ENCODE data around the gene PHC3.

The PHC3 gene, protein sequence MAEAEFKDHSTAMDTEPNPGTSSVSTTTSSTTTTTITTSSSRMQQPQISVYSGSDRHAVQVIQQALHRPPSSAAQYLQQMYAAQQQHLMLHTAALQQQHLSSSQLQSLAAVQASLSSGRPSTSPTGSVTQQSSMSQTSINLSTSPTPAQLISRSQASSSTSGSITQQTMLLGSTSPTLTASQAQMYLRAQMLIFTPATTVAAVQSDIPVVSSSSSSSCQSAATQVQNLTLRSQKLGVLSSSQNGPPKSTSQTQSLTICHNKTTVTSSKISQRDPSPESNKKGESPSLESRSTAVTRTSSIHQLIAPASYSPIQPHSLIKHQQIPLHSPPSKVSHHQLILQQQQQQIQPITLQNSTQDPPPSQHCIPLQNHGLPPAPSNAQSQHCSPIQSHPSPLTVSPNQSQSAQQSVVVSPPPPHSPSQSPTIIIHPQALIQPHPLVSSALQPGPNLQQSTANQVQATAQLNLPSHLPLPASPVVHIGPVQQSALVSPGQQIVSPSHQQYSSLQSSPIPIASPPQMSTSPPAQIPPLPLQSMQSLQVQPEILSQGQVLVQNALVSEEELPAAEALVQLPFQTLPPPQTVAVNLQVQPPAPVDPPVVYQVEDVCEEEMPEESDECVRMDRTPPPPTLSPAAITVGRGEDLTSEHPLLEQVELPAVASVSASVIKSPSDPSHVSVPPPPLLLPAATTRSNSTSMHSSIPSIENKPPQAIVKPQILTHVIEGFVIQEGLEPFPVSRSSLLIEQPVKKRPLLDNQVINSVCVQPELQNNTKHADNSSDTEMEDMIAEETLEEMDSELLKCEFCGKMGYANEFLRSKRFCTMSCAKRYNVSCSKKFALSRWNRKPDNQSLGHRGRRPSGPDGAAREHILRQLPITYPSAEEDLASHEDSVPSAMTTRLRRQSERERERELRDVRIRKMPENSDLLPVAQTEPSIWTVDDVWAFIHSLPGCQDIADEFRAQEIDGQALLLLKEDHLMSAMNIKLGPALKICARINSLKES

DNA sequence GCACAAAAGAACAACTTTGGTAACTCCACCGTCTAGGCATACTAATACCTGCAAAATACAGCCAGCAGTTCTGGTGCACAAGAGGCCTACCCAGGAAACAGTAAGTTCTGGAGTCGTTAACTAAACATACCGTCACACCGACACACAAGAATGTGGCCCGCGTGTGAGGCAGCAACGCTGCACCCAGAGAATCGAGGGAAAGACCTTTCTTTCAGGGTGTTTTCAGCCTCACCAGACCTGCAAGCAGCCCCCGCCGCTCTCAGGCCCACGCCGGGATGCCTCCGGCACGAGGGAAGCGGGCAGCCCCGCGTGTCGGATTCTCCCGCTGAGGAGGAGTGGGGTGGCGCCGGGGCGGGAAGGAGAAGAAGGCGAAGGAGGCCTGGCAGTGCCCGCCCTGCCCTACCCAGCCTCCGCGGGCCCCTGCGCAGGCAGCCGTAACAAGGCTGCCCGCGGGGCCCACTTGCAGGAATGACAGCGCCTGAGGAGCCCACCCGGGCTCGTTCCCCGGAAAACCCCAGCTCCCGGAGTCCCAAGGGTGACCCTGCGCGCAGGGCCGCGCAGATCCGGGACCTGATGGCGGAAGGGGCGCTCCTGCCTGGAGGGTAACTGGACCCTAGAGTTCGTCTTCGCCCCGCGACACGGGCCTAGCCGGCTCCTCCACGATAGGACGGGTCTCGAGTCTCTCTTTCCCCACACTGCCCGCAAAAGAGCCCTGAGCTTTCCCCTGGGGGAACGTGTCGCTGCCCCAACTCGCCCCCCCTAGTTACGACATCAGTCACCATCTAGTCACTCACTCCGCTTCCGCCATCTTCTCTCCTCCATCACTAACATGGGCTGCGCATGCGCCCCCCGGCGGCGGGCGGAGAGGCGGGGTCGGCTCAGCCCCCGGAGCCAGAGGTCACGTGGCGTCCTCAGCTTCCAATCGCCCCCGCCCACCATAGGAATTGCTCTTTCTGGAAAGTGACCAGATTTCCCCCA lies at the start of gene PHC3:
Gene PHC3 (minus strand): TSS at position 826 of the 978 bp plus-strand sequence. CDS start 18 bp downstream, at position 808.
- peak; percentile 76 for DNase-seq (ENCODE audit: low read depth)
- TF ChIP-seq, protein P1, sequence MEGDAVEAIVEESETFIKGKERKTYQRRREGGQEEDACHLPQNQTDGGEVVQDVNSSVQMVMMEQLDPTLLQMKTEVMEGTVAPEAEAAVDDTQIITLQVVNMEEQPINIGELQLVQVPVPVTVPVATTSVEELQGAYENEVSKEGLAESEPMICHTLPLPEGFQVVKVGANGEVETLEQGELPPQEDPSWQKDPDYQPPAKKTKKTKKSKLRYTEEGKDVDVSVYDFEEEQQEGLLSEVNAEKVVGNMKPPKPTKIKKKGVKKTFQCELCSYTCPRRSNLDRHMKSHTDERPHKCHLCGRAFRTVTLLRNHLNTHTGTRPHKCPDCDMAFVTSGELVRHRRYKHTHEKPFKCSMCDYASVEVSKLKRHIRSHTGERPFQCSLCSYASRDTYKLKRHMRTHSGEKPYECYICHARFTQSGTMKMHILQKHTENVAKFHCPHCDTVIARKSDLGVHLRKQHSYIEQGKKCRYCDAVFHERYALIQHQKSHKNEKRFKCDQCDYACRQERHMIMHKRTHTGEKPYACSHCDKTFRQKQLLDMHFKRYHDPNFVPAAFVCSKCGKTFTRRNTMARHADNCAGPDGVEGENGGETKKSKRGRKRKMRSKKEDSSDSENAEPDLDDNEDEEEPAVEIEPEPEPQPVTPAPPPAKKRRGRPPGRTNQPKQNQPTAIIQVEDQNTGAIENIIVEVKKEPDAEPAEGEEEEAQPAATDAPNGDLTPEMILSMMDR (IDR thresholded peaks at IDR 0.05; ENCODE audit: low read depth, low read length, missing control alignments) = no peak
- peak within 1 kb of the TSS; percentile 85 for H3K4me3 ChIP-seq (ENCODE audit: low read depth, low read length)
- in situ Hi-C loops (cut with HindIII; ENCODE audit: low sequenced_read_pairs) = no loop called here

DNA sequence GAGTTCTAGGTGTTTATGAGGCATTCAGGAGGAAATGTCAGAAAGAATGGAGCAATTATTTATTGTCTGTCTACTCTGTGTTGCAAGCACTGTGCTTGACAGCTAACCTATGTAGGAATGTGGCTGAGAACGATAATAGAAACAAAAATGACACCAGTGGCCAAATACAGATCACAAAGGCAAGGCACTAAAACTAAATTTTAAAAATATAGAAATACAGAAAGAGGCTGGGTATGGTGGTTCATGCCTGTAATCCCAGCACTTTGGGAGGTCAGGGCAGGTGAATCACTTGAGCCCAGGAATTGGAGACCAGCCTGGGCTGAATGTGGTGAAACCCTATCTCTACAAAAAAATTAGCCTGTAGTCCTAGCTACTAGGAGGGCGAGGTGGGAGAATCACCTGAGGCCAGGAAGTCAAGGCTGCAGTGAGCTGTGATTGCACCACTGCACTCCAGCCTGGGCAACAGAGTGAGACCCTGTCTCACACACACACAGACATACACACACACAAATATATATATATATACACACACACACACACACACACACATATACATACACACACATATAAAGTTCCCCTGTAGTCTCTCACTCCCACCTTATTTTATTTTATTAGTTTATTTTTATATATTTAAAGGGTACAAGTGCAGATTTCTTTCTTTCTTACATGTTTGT lies 46.7 kb upstream of the PHC3 start:
- in situ Hi-C loops (cut with HindIII; ENCODE audit: low sequenced_read_pairs) = loop anchor here (5.0 kb wide), 1 partner anchor 44 kb away; no protein-coding TSS in a partner anchor
- TF ChIP-seq, protein P1 (IDR thresholded peaks at IDR 0.05; ENCODE audit: low read depth, low read length, missing control alignments) = no peak
- no peak overlapping the region for H3K4me3 ChIP-seq (ENCODE audit: low read depth, low read length)
- no peak for DNase-seq (ENCODE audit: low read depth)

DNA sequence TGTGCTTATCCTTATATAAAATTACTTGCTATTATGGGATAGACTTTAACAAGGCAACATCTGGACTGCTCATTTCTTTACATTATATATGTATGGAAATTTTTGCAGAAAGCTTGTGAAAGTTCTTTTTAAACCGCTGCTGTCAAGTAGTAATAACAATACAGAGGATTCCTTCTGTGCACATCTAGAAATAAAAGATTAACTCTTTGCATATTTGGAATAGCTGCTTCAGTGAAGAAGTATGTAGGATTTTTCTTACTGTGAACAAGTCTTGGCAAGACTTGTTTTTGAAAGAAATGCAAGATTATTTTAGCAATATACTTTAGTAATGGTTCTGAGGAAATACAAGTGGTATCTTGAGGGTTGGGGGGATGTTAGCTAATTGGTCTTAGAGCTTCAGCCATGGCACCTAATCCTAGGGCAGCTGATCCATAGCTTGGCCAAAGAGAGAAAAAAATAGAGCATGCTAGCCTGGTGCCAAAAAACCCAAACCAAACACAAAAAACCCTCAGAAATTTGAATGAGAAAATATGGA lies 45.0 kb upstream of the PHC3 start:
- TF ChIP-seq, protein P1 (IDR thresholded peaks at IDR 0.05; ENCODE audit: low read depth, low read length, missing control alignments) = no peak
- H3K4me3 ChIP-seq (ENCODE audit: low read depth, low read length) = no peak overlapping the region
- no peak for DNase-seq (ENCODE audit: low read depth)
- in situ Hi-C loops (cut with HindIII; ENCODE audit: low sequenced_read_pairs) = loop anchor here (5.0 kb wide), 1 partner anchor 46 kb away; no protein-coding TSS in a partner anchor

DNA sequence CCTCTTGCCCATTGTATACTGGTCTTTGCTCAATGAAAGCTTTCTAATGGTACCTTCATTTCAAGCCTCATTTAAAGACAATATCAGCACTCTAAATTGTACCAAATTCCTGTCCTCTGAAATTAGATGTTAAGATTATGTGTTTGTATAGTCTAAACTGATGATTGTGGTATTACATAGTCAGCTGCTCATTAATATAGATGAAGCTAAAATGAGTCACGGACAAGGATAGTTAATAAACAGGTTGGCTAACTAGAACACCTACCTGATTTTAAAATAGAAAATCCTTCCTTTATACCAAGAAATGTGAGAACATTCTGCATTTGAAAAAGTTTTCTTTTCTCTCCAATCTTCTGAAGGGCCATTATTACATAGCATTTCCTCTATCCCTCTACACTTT lies 43.6 kb upstream of the PHC3 start:
- TF ChIP-seq, protein P1 (IDR thresholded peaks at IDR 0.05; ENCODE audit: low read depth, low read length, missing control alignments) = no peak
- H3K4me3 ChIP-seq (ENCODE audit: low read depth, low read length) = no peak overlapping the region
- in situ Hi-C loops (cut with HindIII; ENCODE audit: low sequenced_read_pairs) = loop anchor here (5.0 kb wide), 1 partner anchor 47 kb away; no protein-coding TSS in a partner anchor
- DNase-seq (ENCODE audit: low read depth) = no peak

DNA sequence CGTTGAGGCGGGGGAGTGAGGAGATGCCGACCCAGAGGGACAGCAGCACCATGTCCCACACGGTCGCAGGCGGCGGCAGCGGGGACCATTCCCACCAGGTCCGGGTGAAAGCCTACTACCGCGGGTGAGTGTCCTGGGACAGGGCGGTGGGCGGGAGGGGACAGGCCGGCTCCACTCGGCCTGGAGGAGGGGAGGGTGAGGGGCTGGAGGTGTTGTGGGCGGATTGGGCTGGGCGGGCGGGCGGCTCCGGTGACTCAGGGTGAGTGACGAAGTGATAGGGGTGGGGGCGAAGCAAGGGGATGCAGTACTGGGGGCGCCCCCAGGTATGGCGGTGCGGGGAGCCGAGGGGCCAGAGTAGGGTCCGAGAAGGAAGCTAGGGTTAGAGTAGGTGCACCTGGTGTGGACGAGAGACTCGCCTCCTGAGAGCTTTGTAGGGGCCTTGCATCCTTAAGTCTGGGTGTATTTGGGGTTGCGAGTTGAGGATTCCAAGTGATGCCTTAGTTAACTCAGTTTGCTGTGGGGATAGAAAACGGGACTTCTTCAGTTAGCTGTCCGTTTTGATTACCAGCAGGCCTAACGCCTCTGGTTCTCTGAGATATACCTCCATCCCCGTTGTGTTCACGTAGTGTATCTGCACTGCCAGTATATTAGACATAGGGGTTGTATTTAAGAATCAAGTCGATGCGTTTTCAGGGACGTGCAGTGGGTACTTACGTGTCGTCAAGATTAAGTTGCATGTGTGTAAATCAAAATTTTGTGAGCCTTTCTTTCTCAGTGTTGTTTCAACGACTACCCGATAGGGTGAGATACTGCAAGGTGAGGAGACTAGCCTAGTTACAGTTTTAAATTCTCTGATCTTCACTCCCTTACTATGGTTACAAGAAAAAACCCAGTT lies 41.4 kb upstream of the PHC3 start:
- H3K4me3 ChIP-seq (ENCODE audit: low read depth, low read length) = peak overlapping the region; percentile 75
- TF ChIP-seq, protein P1 (IDR thresholded peaks at IDR 0.05; ENCODE audit: low read depth, low read length, missing control alignments) = peak; percentile 30
- in situ Hi-C loops (cut with HindIII; ENCODE audit: low sequenced_read_pairs) = no loop called here
- DNase-seq (ENCODE audit: low read depth) = no peak
